ENCODE measurements around the gene S100A3. TPM values are rescaled to one million over a fixed set of nuclear protein-coding genes. Genes with fewer than 3 reads are reported as not detected.
"Not testable (repeated sequence)": the region's sequence is repeated elsewhere in the genome, so short reads cannot be mapped to it uniquely, and the experiment has no call there.

The S100A3 gene
- total RNA-seq (2014; rRNA removed; shearing (Covaris generic)): 9.6 and 14.4 TPM in 2 replicates
- 2.0 and 4.7 TPM in 2 replicates for polyA plus RNA-seq (2015; cell fraction: cytosol; rRNA removed)
- polyA plus RNA-seq (2015; cell fraction: nucleus; rRNA removed): 5.3 and 7.3 TPM in 2 replicates

- DNase-seq (ENCODE audit: low read depth): peak; percentile 92
Measured at GRCh38 chr1:153548722-153549688, at the start of gene S100A3. Gene S100A3, minus strand, starts transcription at chr1:153549258. Its CDS starts 773 bp downstream, at chr1:153548485.

GRCh38 chr1:153598309-153599172, 49.5 kb upstream of the S100A3 start:
- peak; percentile 82 for DNase-seq (ENCODE audit: low read depth)

GRCh38 chr1:153597206-153597605, 48.1 kb upstream of the S100A3 start:
- DNase-seq (ENCODE audit: low read depth): peak; percentile 70

GRCh38 chr1:153592748-153593147, 43.7 kb upstream of the S100A3 start:
- no peak for DNase-seq (ENCODE audit: low read depth)

GRCh38 chr1:153588482-153588881, 39.4 kb upstream of the S100A3 start:
- no peak for DNase-seq (ENCODE audit: low read depth)

GRCh38 chr1:153588033-153588432, 39.0 kb upstream of the S100A3 start:
- not testable (repeated sequence) for DNase-seq (ENCODE audit: low read depth)

GRCh38 chr1:153587314-153587713, 38.3 kb upstream of the S100A3 start:
- DNase-seq (ENCODE audit: low read depth): no peak

GRCh38 chr1:153586347-153586746, 37.3 kb upstream of the S100A3 start:
- DNase-seq (ENCODE audit: low read depth): no peak

- no peak for DNase-seq (ENCODE audit: low read depth)
Measured at GRCh38 chr1:153585006-153585405, 35.9 kb upstream of the S100A3 start.

- no peak for DNase-seq (ENCODE audit: low read depth)
Measured at GRCh38 chr1:153583976-153584375, 34.9 kb upstream of the S100A3 start.

- not testable (repeated sequence) for DNase-seq (ENCODE audit: low read depth)
Measured at GRCh38 chr1:153583514-153583913, 34.5 kb upstream of the S100A3 start.

- DNase-seq (ENCODE audit: low read depth): not testable (repeated sequence)
Measured at GRCh38 chr1:153582836-153583235, 33.8 kb upstream of the S100A3 start.

GRCh38 chr1:153578936-153579335, 29.9 kb upstream of the S100A3 start:
- DNase-seq (ENCODE audit: low read depth): no peak

- no peak for DNase-seq (ENCODE audit: low read depth)
Measured at GRCh38 chr1:153578490-153578889, 29.4 kb upstream of the S100A3 start.

- DNase-seq (ENCODE audit: low read depth): no peak
Measured at GRCh38 chr1:153577624-153578051, 28.6 kb upstream of the S100A3 start.

GRCh38 chr1:153577138-153577537, 28.1 kb upstream of the S100A3 start:
- no peak for DNase-seq (ENCODE audit: low read depth)

- not testable (repeated sequence) for DNase-seq (ENCODE audit: low read depth)
Measured at GRCh38 chr1:153575497-153575896, 26.4 kb upstream of the S100A3 start.

GRCh38 chr1:153575081-153575491, 26.0 kb upstream of the S100A3 start:
- not testable (repeated sequence) for DNase-seq (ENCODE audit: low read depth)

- no peak for DNase-seq (ENCODE audit: low read depth)
Measured at GRCh38 chr1:153573351-153573750, 24.3 kb upstream of the S100A3 start.

GRCh38 chr1:153572569-153573015, 23.5 kb upstream of the S100A3 start:
- DNase-seq (ENCODE audit: low read depth): peak; percentile 87

GRCh38 chr1:153571706-153572105, 22.6 kb upstream of the S100A3 start:
- no peak for DNase-seq (ENCODE audit: low read depth)

All from HT1080 (cell line).